HepG2 (cell line): ENCODE measurements around the gene ETV6. TPM values are rescaled to one million over a fixed set of nuclear protein-coding genes. Genes with fewer than 3 reads are reported as not detected.

Source experiments
- ATAC-seq: fragments of 200-7000 bp; cut with Tn5 transposase; 3 replicates; pipeline ENCODE4 v1.9.1; 2020; ENCODE audit warnings: mild to moderate bottlenecking, moderate library complexity
- BruUV-seq: library from RNA; stranded (reverse); fragments of 400-500 nt; replicated peaks from 2 replicates; lab custom pipeline; 2021; lab: Mats Ljungman, UMichigan
- CTCF ChIA-PET: fragments of 300-600 bp; formaldehyde crosslinking; extraction: SDS; loops from one replicate; lab custom pipeline; 2021; ENCODE audit warnings: low total read pairs, inconsistent platforms, low intra/inter-chr PET ratio; lab: Yijun Ruan, JAX
- POLR2A ChIA-PET: fragments of 350-600 bp; sonication (Branson Sonifier 250); formaldehyde crosslinking; loops from one replicate; lab custom pipeline; 2020; ENCODE audit warnings: antibody characterized with exemption, inconsistent platforms; lab: Yijun Ruan, JAX
- DNase-seq: peaks from one replicate; pipeline ENCODE4 v3.0.0-alpha.2; 2015; ENCODE audit warnings: low spot score
- FAIRE-seq: peaks from 3 replicates; lab custom pipeline; 2011; peaks lifted over from hg19 to GRCh38; lab: Jason Lieb, UNC
- H2AFZ ChIP-seq: one replicate; pipeline ENCODE4 v1.6.1; 2011; ENCODE audit warnings: low read length, inconsistent platforms
- H3K27ac ChIP-seq: fragments of 300-600 bp; 3 replicates; pipeline ENCODE4 v1.8.0; 2011; ENCODE audit warnings: mixed run types, mild to moderate bottlenecking, mixed read lengths, low read length, inconsistent platforms; ENCODE audit not compliant: insufficient read depth; ENCODE audit errors: extremely low read length
- H3K27me3 ChIP-seq, 2 experiments: fragments of 200-600 bp in 1 of 2; 2 replicates in 1 of 2; 3 replicates in 1 of 2; pipeline versions ENCODE4 v1.6.0 to v1.8.0; 2011; ENCODE audit warnings: low read length in 2 of 2, mild to moderate bottlenecking in 2 of 2, moderate library complexity in 2 of 2, inconsistent platforms in 1 of 2; ENCODE audit not compliant: insufficient read depth in 2 of 2, control insufficient read depth in 1 of 2
- H3K36me3 ChIP-seq, 2 experiments: fragments of 200-600 bp in 1 of 2; replicated peaks in 1 of 2; 2 replicates in 1 of 2; 3 replicates in 1 of 2; pipeline versions ENCODE4 v1.5.1 to v1.8.0; 2011; ENCODE audit warnings: low read length in 2 of 2, inconsistent platforms in 1 of 2; ENCODE audit not compliant: insufficient read depth in 2 of 2, control insufficient read depth in 1 of 2
- H3K4me1 ChIP-seq: 2 replicates; pipeline ENCODE4 v1.5.1; 2012; ENCODE audit warnings: low read length, inconsistent platforms; ENCODE audit not compliant: insufficient read depth
- H3K4me2 ChIP-seq: 2 replicates; pipeline ENCODE4 v1.6.0; 2011; ENCODE audit warnings: low read depth, low read length, inconsistent platforms
- H3K4me3 ChIP-seq, 3 experiments: fragments of 200-600 bp in 1 of 3; sonication (generic), shearing (Covaris generic) in 1 of 3; replicated peaks in 1 of 3; 2 replicates each; pipeline ENCODE4 v1.5.1; 2011 to 2016; ENCODE audit warnings: low read length in 3 of 3, inconsistent platforms in 2 of 3, low read depth in 2 of 3, mild to moderate bottlenecking in 2 of 3, control low read depth in 1 of 3, mixed read lengths in 1 of 3; ENCODE audit not compliant: insufficient read depth in 1 of 3
- H3K79me2 ChIP-seq: one replicate; pipeline ENCODE4 v1.6.1; 2011; ENCODE audit warnings: low read length, inconsistent platforms; ENCODE audit not compliant: insufficient read depth
- H3K9ac ChIP-seq: 2 replicates; pipeline ENCODE4 v1.6.0; 2011; ENCODE audit warnings: mild to moderate bottlenecking, low read depth, low read length, inconsistent platforms; ENCODE audit not compliant: insufficient read depth
- H3K9me3 ChIP-seq: 2 replicates; pipeline ENCODE4 v1.5.1; 2012; ENCODE audit warnings: mild to moderate bottlenecking, low read length
- H4K20me1 ChIP-seq: 2 replicates; pipeline ENCODE4 v1.6.0; 2011; ENCODE audit warnings: inconsistent platforms, mild to moderate bottlenecking, low read length, moderate library complexity; ENCODE audit not compliant: insufficient read depth
- ARHGAP35 ChIP-seq: sonication (generic); formaldehyde crosslinking; IDR thresholded peaks from 2 replicates; pipeline ENCODE4 v1.9.0; 2022; ENCODE audit warnings: mild to moderate bottlenecking, inconsistent platforms, moderate library complexity, missing genetic modification reagents, borderline replicate concordance
- ARNT2 ChIP-seq: sonication (generic); formaldehyde crosslinking; IDR thresholded peaks from 2 replicates; pipeline ENCODE4 v1.8.0; 2022; ENCODE audit warnings: mild to moderate bottlenecking, low read depth, missing genetic modification reagents, moderate library complexity
- DNMT1 ChIP-seq: sonication (generic); formaldehyde crosslinking; IDR thresholded peaks from 2 replicates; pipeline ENCODE4 v1.5.1; 2020; ENCODE audit warnings: mild to moderate bottlenecking, missing genetic modification reagents
- MED1 ChIP-seq: sonication (generic); formaldehyde crosslinking; IDR thresholded peaks from 2 replicates; pipeline ENCODE4 v1.4.0; 2020; ENCODE audit warnings: missing genetic modification reagents
- MXD4 ChIP-seq: IDR thresholded peaks from 2 replicates; pipeline ENCODE4 v1.6.1; 2016; ENCODE audit warnings: mild to moderate bottlenecking, missing biosample characterization, missing genetic modification reagents
- PBX2 ChIP-seq: IDR thresholded peaks from 2 replicates; pipeline ENCODE4 v1.6.1; 2016; ENCODE audit warnings: control low read depth
- RCOR2 ChIP-seq: IDR thresholded peaks from 2 replicates; pipeline ENCODE4 v1.6.1; 2016; ENCODE audit warnings: missing biosample characterization, missing genetic modification reagents
- TARDBP ChIP-seq: sonication (generic); formaldehyde crosslinking; IDR thresholded peaks from 2 replicates; pipeline ENCODE4 v1.8.0; 2022; ENCODE audit warnings: mild to moderate bottlenecking, missing genetic modification reagents
- TFE3 ChIP-seq: IDR thresholded peaks from 2 replicates; pipeline ENCODE4 v1.6.1; 2016
- ZNF589 ChIP-seq: sonication (generic); formaldehyde crosslinking; conservative IDR thresholded peaks from 2 replicates; pipeline ENCODE4 v1.8.0; 2022; ENCODE audit warnings: mild to moderate bottlenecking, moderate library complexity, missing genetic modification reagents
- ZNF615 ChIP-seq: sonication (generic); formaldehyde crosslinking; IDR thresholded peaks from 2 replicates; pipeline ENCODE4 v1.5.0; 2020; ENCODE audit warnings: mild to moderate bottlenecking, missing genetic modification reagents, borderline replicate concordance
- ZNF839 ChIP-seq: sonication (generic); formaldehyde crosslinking; IDR thresholded peaks from 2 replicates; pipeline ENCODE4 v1.4.0; 2020; ENCODE audit warnings: missing genetic modification reagents, mild to moderate bottlenecking, borderline replicate concordance
- ZSCAN5A ChIP-seq: sonication (generic); formaldehyde crosslinking; IDR thresholded peaks from 2 replicates; pipeline ENCODE4 v1.8.0; 2022; ENCODE audit warnings: mild to moderate bottlenecking, missing genetic modification reagents, borderline replicate concordance
- in situ Hi-C: cut with HindIII; loops from 2 replicates; pipeline ENCODE4 v1.10.0; 2017; ENCODE audit warnings: low pct_unique_long_range_greater_than_20kb; ENCODE audit not compliant: extremely low pct_ligation_motif_present
- intact Hi-C: fragments of 100-400 bp; cut with micrococcal nuclease; formaldehyde crosslinking; loops from one replicate; pipeline ENCODE4 v1.10.0; 2022; ENCODE audit not compliant: unreplicated experiment
- polyA plus RNA-seq, 8 experiments: library from polyadenylated mRNA; depleted of rRNA in 3 of 8; stranded (reverse) in 7 of 8; unstranded in 1 of 8; fragments of >200 nt; fragmentation: Illumina TruSeq in 4 of 8; extraction: Trizol in 4 of 8; gene quantifications; 2 replicates each; pipeline versions ENCODE4 v1.2.1 to v1.2.3, GENCODE V29; 2011 to 2016; ENCODE audit warnings: low read depth in 4 of 8, missing spikeins in 1 of 8, mixed read lengths in 1 of 8; ENCODE audit not compliant: insufficient read depth in 1 of 8
- total RNA-seq, 5 experiments: library from RNA; depleted of rRNA; stranded (reverse); fragments of >200 nt; fragmentation: Illumina TruSeq; extraction: Trizol; gene quantifications; 2 replicates each; pipeline ENCODE4 v1.2.3, GENCODE V29; 2016; ENCODE audit warnings: low read depth in 1 of 5

ETV6 gene
- total and polyA plus RNA-seq, 2 of the 13 experiments (the other 11 are each of a cell fraction or from before 2014, with no cell fraction given), result 2.2 to 3.0 TPM

GRCh38 chr12:11907625-11908024 lies 258.2 kb downstream of the ETV6 start:
- H2AFZ ChIP-seq, result no peak overlapping the region
- H3K36me3 ChIP-seq, result no peaks in the 10 kb centered on the region
- ChIA-PET POLR2A (no interaction called here), CTCF (no interaction called here)
- ATAC-seq, result no peak
- TF ChIP-seq ZNF615 (CRISPR knock-in tag), result no peak
- no peak for TF ChIP-seq ARNT2 (CRISPR knock-in tag)
- TF ChIP-seq ARHGAP35 (CRISPR knock-in tag), result no peak
- no peak for TF ChIP-seq ZNF839
- no peak for TF ChIP-seq ZSCAN5A (CRISPR knock-in tag)
- no peak for TF ChIP-seq TARDBP (CRISPR knock-in tag)
- no peak for TF ChIP-seq MED1 (CRISPR knock-in tag)
- no peak for TF ChIP-seq DNMT1 (CRISPR knock-in tag)
- no peak for TF ChIP-seq PBX2 (CRISPR knock-in tag)
- TF ChIP-seq MXD4 (CRISPR knock-in tag), result no peak
- TF ChIP-seq TFE3 (CRISPR knock-in tag), result no peak
- TF ChIP-seq ZNF589 (CRISPR knock-in tag), result no peak
- TF ChIP-seq RCOR2 (CRISPR knock-in tag), result no peak
- H3K79me2 ChIP-seq, result no peaks in the 10 kb centered on the region
- intact Hi-C loops, result loop anchor here (10.0 kb wide), 1 partner anchor 127 kb away; no protein-coding TSS in a partner anchor
- H3K9ac ChIP-seq, result no peak overlapping the region
- in situ Hi-C loops, result no loop called here
- H3K27ac ChIP-seq, result no peak overlapping the region
- H3K4me1 ChIP-seq, result no peaks in the 10 kb centered on the region
- H3K4me3 ChIP-seq, result no peak overlapping the region
- no peaks in the 10 kb centered on the region for H3K9me3 ChIP-seq
- DNase-seq, result no peak
- no peak for FAIRE-seq
- no TSS peak for BruUV-seq
- no peaks in the 10 kb centered on the region for H4K20me1 ChIP-seq
- H3K4me2 ChIP-seq, result no peak overlapping the region
- peaks cover 0 to 8% of the 10 kb centered on the region in 2 experiments; a peak in 1 of 5 replicates for H3K27me3 ChIP-seq
